CD4-positive, CD25-positive, alpha-beta regulatory T cell (primary cell): ENCODE results near the gene ABCA8. TPM values are rescaled to one million over a fixed set of nuclear protein-coding genes. Genes with fewer than 3 reads are reported as not detected.

Experiments used
- ATAC-seq, 2 donors: fragments of 150-1000 bp; cut with Tn5 transposase; one replicate each; pipeline ENCODE4 v1.10.0; 2021; ENCODE audit warnings: low read depth in 2 of 2, moderate number of reproducible peaks in 2 of 2, moderate library complexity in 1 of 2
- DNase-seq, 3 donors: peaks; one replicate each; pipeline versions ENCODE4 v3.0.0 to v3.0.0-alpha.2; 2012 to 2022; ENCODE audit warnings: mixed read lengths in 1 of 3
- H3K27ac ChIP-seq: one replicate; pipeline ENCODE4 v1.7.0; 2013; ENCODE audit warnings: mild to moderate bottlenecking, low read length; ENCODE audit not compliant: insufficient read depth, poor library complexity, severe bottlenecking
- H3K27me3 ChIP-seq: one replicate; pipeline ENCODE4 v1.7.0; 2013; ENCODE audit warnings: low read length; ENCODE audit not compliant: control insufficient read depth, insufficient read depth
- H3K36me3 ChIP-seq: one replicate; pipeline ENCODE4 v1.7.0; 2013; ENCODE audit warnings: mild to moderate bottlenecking, low read length, moderate library complexity; ENCODE audit not compliant: control insufficient read depth, insufficient read depth
- H3K4me1 ChIP-seq: 2 replicates; pipeline ENCODE4 v1.7.0; 2013; ENCODE audit warnings: mild to moderate bottlenecking, low read length; ENCODE audit not compliant: insufficient read depth, control insufficient read depth, poor library complexity, severe bottlenecking
- H3K4me3 ChIP-seq: one replicate; pipeline ENCODE4 v1.7.0; 2013; ENCODE audit warnings: low read depth, mild to moderate bottlenecking, low read length, moderate library complexity
- H3K9me3 ChIP-seq, 2 experiments: 1 replicate in 1 of 2; 2 replicates in 1 of 2; pipeline ENCODE4 v1.7.0; 2013; ENCODE audit warnings: low read length in 2 of 2, mild to moderate bottlenecking in 1 of 2, moderate library complexity in 1 of 2; ENCODE audit not compliant: control insufficient read depth in 2 of 2
- H3K27ac Mint-ChIP-seq, 3 donors: one replicate each; pipeline ENCODE4 v1.8.0; 2020 to 2022; ENCODE audit warnings: mild to moderate bottlenecking in 3 of 3, mixed read lengths in 3 of 3, moderate library complexity in 2 of 3
- H3K27me3 Mint-ChIP-seq: one replicate; pipeline ENCODE4 v1.8.0; 2022; ENCODE audit warnings: mild to moderate bottlenecking, mixed read lengths
- H3K36me3 Mint-ChIP-seq: one replicate; pipeline ENCODE4 v1.8.0; 2020; ENCODE audit warnings: mixed read lengths
- H3K4me1 Mint-ChIP-seq, 4 donors: one replicate each; pipeline ENCODE4 v1.8.0; 2020 to 2022; ENCODE audit warnings: mixed read lengths in 4 of 4, mild to moderate bottlenecking in 1 of 4
- H3K4me3 Mint-ChIP-seq, 4 donors: one replicate each; pipeline ENCODE4 v1.8.0; 2020 to 2022; ENCODE audit warnings: mild to moderate bottlenecking in 4 of 4, mixed read lengths in 4 of 4, moderate library complexity in 3 of 4
- H3K9me3 Mint-ChIP-seq, 7 donors: one replicate each; pipeline ENCODE4 v1.8.0; 2020 to 2022; ENCODE audit warnings: mixed read lengths in 7 of 7, mild to moderate bottlenecking in 3 of 7, moderate library complexity in 2 of 7
- polyA plus RNA-seq, 4 donors: library from polyadenylated mRNA; unstranded; fragments of 300-500 nt; fragmentation: Illumina TruSeq; gene quantifications; one replicate each; pipeline ENCODE4 v1.2.3, GENCODE V29; 2021
- total RNA-seq: library from RNA; stranded (reverse); gene quantifications from one replicate; pipeline ENCODE4 v1.2.3, GENCODE V29; 2022

The ABCA8 gene
- total and polyA plus RNA-seq, 5 donors from 2014 or later, result not detected

DNA sequence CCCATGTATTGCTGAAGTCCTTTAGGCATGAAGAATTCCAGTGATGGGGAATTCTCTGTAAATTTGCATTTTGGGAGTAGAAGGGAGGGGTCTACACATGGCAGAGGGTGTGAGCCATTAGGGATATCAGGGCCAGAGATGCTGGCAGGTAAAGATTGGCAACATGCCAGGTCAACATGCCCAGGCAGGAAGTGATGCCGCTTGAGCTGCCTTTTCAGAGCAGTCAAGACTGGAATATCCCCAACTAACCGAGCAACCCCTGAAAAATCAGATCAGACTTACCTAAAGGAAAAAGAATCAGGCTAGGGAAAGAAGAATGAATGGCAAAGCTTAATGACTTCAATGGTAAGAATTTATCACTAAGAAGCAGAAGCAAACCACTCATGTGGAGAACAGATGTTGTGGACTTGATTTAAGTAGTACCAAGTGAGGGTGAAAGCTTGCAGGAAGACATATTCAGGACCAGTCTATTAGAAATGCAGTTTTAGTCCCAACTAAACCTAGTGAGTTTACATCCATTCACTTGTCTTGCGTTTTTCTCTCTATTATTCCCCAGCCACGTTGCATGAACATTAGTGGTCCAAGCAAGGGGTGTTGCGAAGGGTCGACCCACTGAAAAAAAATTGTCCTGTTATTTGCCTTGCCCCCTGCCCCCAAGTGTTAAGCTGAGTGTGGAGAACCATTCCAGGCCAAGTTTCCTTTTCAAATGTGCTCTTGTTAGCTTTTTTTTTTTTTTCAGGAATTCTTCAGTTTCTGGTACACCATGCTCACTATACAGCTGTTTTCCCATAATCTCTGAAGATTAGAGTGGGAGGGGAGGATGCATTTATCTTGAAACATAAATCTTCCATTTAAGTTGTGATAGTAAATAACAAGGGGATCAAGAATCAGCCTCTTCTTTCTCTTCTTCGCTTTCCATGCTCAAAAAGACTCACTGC lies 105.2 kb downstream of the ABCA8 start:
- Histone ChIP-seq H3K36me3 (no peaks in the 10 kb centered on the region), H3K4me3 (no peak overlapping the region), H3K27me3 (no peaks in the 10 kb centered on the region), H3K9me3 (peaks cover 0 to 1% of the 10 kb centered on the region in 2 experiments), H3K27ac (no peak overlapping the region), H3K4me1 (no peaks in the 10 kb centered on the region)
- no peak for DNase-seq
- H3K9me3 Mint-ChIP-seq, result peaks cover 0 to 8% (median 0%) of the 10 kb centered on the region in 7 donors
- H3K4me3 Mint-ChIP-seq, result no peak overlapping the region
- no peak for ATAC-seq
- H3K27me3 Mint-ChIP-seq, result no peaks in the 10 kb centered on the region
- H3K4me1 Mint-ChIP-seq, result no peaks in the 10 kb centered on the region
- no peak overlapping the region for H3K27ac Mint-ChIP-seq
- H3K36me3 Mint-ChIP-seq, result no peaks in the 10 kb centered on the region

DNA sequence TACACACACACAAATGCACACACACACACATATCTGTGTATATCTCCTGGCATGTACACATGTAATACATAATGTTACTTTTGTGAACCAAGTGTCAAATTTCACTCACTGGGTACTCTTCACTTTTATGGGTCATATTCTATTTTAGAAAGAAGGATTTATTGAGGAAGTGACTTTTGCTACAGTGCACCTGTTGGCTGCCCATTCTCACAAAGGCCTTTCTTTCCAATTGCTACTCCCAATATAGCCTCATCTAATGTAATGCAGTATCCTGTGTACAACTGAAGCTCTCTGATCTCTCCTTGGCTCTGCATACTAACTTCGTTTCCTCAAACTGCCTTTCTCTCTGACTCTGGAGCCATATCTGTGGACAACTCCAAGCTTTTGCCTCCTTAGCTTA lies 107.5 kb downstream of the ABCA8 start:
- H3K27me3 ChIP-seq, result no peaks in the 10 kb centered on the region
- Mint-ChIP-seq H3K4me3 (no peak overlapping the region), H3K9me3 (peaks cover 0 to 12% (median 3%) of the 10 kb centered on the region in 7 donors), H3K27me3 (no peaks in the 10 kb centered on the region), H3K36me3 (no peaks in the 10 kb centered on the region), H3K27ac (no peak overlapping the region), H3K4me1 (no peaks in the 10 kb centered on the region)
- no peaks in the 10 kb centered on the region for H3K4me1 ChIP-seq
- H3K27ac ChIP-seq, result no peak overlapping the region
- peaks cover 0 to 1% of the 10 kb centered on the region in 2 experiments for H3K9me3 ChIP-seq
- DNase-seq, result no peak
- no peaks in the 10 kb centered on the region for H3K36me3 ChIP-seq
- no peak overlapping the region for H3K4me3 ChIP-seq
- no peak for ATAC-seq

DNA sequence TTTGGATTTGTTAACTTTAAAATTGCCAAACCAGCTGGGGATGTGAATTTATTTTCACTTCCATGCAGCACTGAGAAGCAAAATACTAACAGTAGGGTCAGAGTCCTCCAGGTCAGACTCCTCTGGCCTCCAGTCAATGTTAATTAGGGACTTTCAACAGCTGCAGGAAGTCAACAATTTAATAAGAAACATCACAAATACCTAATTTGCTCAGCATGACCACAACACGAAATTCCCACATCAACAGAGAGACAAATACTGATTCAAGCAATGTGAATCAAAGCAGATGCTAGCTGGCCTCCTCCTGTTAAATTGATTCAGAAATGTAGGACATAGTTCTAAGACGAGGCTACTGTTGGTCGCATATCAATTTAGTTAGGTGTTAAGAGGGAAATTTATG lies 111.7 kb downstream of the ABCA8 start:
- H3K27me3 ChIP-seq, result no peaks in the 10 kb centered on the region
- no peak overlapping the region for H3K27ac Mint-ChIP-seq
- H3K36me3 ChIP-seq, result no peaks in the 10 kb centered on the region
- H3K4me1 ChIP-seq, result no peaks in the 10 kb centered on the region
- no peak overlapping the region for H3K4me3 ChIP-seq
- no peaks in the 10 kb centered on the region for H3K4me1 Mint-ChIP-seq
- H3K4me3 Mint-ChIP-seq, result no peak overlapping the region
- no peak overlapping the region for H3K27ac ChIP-seq
- no peak for DNase-seq
- no peak for ATAC-seq
- H3K36me3 Mint-ChIP-seq, result no peaks in the 10 kb centered on the region
- no peaks in the 10 kb centered on the region for H3K27me3 Mint-ChIP-seq
- peaks cover 0 to 5% (median 0%) of the 10 kb centered on the region in 7 donors for H3K9me3 Mint-ChIP-seq
- no peaks in the 10 kb centered on the region for H3K9me3 ChIP-seq

DNA sequence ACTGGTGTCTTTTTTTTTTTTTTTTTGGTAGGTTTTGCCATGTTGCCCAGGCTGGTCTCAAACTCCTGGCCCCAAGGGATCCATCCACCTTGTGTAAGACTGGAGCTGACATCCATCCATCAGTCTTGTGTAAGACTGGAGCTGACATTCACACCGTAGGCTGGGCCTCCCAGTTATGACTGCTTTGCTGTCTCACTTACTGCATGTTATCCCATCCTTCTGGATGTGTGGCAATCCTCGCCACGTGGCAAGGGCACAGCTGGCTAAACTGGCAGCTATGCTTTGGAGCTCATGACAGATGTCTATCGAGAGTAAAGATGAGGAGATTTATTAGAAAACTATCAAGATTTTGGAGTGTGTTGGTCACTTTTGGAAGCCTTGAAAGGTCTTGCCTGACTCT lies 115.1 kb downstream of the ABCA8 start:
- Histone ChIP-seq H3K27ac (no peak overlapping the region), H3K4me3 (no peak overlapping the region), H3K4me1 (no peaks in the 10 kb centered on the region), H3K9me3 (no peaks in the 10 kb centered on the region), H3K27me3 (no peaks in the 10 kb centered on the region), H3K36me3 (no peaks in the 10 kb centered on the region)
- Mint-ChIP-seq H3K9me3 (peaks cover 0 to 7% (median 1%) of the 10 kb centered on the region in 7 donors), H3K27me3 (no peaks in the 10 kb centered on the region), H3K27ac (no peak overlapping the region), H3K4me3 (no peak overlapping the region), H3K36me3 (no peaks in the 10 kb centered on the region), H3K4me1 (no peaks in the 10 kb centered on the region)
- no peak for ATAC-seq
- no peak for DNase-seq

DNA sequence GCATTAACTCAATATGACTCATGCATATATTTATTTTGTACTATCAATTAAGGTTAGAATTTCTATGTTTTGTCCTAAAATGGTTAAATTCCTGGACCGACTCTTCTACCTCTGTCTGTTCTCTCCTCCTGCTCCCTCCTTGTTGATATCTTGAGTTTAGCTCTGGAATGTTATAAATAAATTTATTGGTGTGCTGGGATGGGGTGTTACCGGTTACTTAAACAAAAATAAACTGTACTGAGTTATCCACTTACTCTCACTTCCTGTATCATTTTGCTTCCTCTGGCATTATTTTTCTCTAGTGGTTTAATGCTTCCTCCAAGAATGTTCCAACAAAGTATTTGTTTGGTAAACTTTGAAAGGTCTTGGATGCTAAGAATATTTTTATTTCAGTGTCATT lies 120.1 kb downstream of the ABCA8 start:
- peaks cover 7% of the 10 kb centered on the region for H3K27me3 Mint-ChIP-seq
- Histone ChIP-seq H3K36me3 (no peaks in the 10 kb centered on the region), H3K27ac (no peak overlapping the region), H3K27me3 (no peaks in the 10 kb centered on the region), H3K4me3 (no peak overlapping the region), H3K9me3 (no peaks in the 10 kb centered on the region), H3K4me1 (no peaks in the 10 kb centered on the region)
- no peak overlapping the region for H3K4me3 Mint-ChIP-seq
- ATAC-seq (no peak), DNase-seq (no peak)
- no peaks in the 10 kb centered on the region for H3K4me1 Mint-ChIP-seq
- no peaks in the 10 kb centered on the region for H3K36me3 Mint-ChIP-seq
- peaks cover 0 to 5% (median 0%) of the 10 kb centered on the region in 7 donors for H3K9me3 Mint-ChIP-seq
- H3K27ac Mint-ChIP-seq, result no peak overlapping the region

- no peak for DNase-seq
- Mint-ChIP-seq H3K36me3 (no peaks in the 10 kb centered on the region), H3K4me1 (no peaks in the 10 kb centered on the region), H3K27me3 (peaks cover 7% of the 10 kb centered on the region), H3K27ac (no peak overlapping the region), H3K4me3 (no peak overlapping the region), H3K9me3 (peaks cover 0 to 5% (median 0%) of the 10 kb centered on the region in 7 donors)
- no peak overlapping the region for H3K4me3 ChIP-seq
- no peak for ATAC-seq
- no peaks in the 10 kb centered on the region for H3K4me1 ChIP-seq
- H3K27me3 ChIP-seq, result no peaks in the 10 kb centered on the region
- H3K27ac ChIP-seq, result no peak overlapping the region
- no peaks in the 10 kb centered on the region for H3K9me3 ChIP-seq
- no peaks in the 10 kb centered on the region for H3K36me3 ChIP-seq
Measured at GRCh38 chr17:68834328-68834836, 120.8 kb downstream of the ABCA8 start.

DNA sequence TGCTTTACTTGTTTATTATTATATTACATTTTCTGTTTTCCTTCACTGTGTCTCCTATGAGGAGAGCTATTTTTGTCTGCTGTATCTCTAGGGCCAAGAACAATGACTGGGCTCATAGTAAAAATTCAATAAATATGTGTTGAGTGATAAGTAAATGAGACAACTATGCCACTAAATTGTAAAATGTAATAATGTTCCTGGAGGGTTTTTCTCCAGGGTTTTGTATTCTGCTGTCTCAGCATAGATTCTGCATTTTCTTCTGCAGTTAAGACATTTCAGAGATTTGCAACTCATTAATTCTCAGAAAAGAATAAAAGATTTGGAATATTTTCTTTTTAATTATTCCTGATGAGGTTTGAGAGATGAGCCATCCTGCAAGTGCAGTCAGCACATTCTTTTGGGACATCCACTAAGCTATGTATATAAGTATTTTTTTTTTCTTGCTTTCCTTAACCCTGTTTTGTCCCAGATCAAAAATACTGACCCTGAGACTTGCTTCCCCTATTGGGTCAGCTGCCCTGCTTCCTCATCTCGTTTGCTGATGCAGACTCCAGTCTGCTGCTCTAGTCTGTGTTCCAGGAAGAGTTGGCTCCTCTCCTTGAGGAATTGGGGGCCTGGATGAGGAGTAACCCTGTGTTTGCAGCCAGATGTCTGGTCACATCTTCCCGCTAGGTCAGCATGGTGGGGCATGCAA lies 122.9 kb downstream of the ABCA8 start:
- no peak overlapping the region for H3K27ac ChIP-seq
- H3K27me3 Mint-ChIP-seq, result peaks cover 12% of the 10 kb centered on the region
- no peaks in the 10 kb centered on the region for H3K36me3 Mint-ChIP-seq
- DNase-seq, result no peak
- no peak overlapping the region for H3K4me3 ChIP-seq
- H3K27ac Mint-ChIP-seq, result no peak overlapping the region
- ATAC-seq, result no peak
- H3K4me1 Mint-ChIP-seq, result no peaks in the 10 kb centered on the region
- no peaks in the 10 kb centered on the region for H3K27me3 ChIP-seq
- peaks cover 0 to 4% (median 0%) of the 10 kb centered on the region in 7 donors for H3K9me3 Mint-ChIP-seq
- H3K36me3 ChIP-seq, result no peaks in the 10 kb centered on the region
- H3K4me3 Mint-ChIP-seq, result no peak overlapping the region
- no peaks in the 10 kb centered on the region for H3K9me3 ChIP-seq
- no peaks in the 10 kb centered on the region for H3K4me1 ChIP-seq
